Neuron (in vitro differentiated cells): Measurements from ENCODE around the gene FBXL5.

ENCODE experiments used
- H2AFZ ChIP-seq: one replicate; pipeline ENCODE4 v1.6.1; 2013; ENCODE audit warnings: low read depth, mild to moderate bottlenecking, inconsistent platforms, low read length, moderate library complexity
- H3K27me3 ChIP-seq: one replicate; pipeline ENCODE4 v1.6.1; 2013; ENCODE audit warnings: low read length; ENCODE audit not compliant: insufficient read depth
- H3K36me3 ChIP-seq: one replicate; pipeline ENCODE4 v1.6.1; 2013; ENCODE audit warnings: low read length; ENCODE audit not compliant: insufficient read depth
- H3K4me1 ChIP-seq: one replicate; pipeline ENCODE4 v1.6.1; 2013; ENCODE audit warnings: low read length; ENCODE audit not compliant: insufficient read depth
- H3K4me3 ChIP-seq: 2 replicates; pipeline ENCODE4 v1.5.1; 2013; ENCODE audit warnings: mild to moderate bottlenecking, low read length, moderate library complexity
- H3K9me3 ChIP-seq: one replicate; pipeline ENCODE4 v1.6.1; 2013; ENCODE audit warnings: low read length

The FBXL5 gene

DNA sequence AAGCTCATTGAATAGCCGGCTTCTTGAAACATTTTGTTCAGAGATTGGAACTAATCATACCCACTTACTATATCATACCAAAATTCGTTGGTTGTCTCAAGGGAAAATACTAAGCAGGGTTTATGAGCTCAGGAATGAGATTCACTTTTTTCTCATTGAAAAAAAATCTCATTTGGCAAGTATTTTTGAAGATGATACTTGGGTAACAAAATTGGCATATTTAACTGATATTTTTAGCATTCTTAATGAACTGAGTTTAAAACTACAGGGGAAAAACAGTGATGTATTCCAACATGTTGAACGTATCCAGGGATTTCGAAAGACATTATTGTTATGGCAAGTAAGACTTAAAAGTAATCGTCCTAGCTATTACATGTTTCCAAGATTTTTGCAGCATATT, 32.9 kb upstream of the FBXL5 start:
- Histone ChIP-seq H3K27me3 (no peaks in the 10 kb centered on the region), H3K36me3 (peaks cover 48% of the 10 kb centered on the region), H3K4me3 (no peak overlapping the region), H3K4me1 (peaks cover 35% of the 10 kb centered on the region), H3K9me3 (peaks cover 3% of the 10 kb centered on the region), H2AFZ (no peak overlapping the region)

DNA sequence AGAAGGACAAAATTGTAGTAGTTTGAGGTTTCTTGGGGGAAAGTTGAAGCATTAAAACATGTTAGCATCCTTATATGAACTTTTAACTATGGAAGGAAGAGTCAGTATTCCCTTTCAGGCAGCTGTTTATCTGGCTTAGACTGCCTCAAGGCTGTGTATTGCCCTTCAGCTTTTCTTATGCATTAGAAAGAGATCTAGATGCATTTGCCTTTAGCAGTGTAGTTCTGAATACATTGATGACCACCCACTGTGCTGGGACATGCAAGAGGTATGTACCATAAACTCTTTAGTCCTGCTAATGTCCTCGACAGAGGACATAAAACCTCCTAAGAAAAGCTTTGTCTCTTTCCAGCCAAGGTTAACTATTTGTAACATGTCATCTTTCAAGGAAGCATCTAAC, 29.3 kb upstream of the FBXL5 start:
- Histone ChIP-seq H3K4me1 (peaks cover 33% of the 10 kb centered on the region), H3K36me3 (peaks cover 51% of the 10 kb centered on the region), H3K4me3 (no peak overlapping the region), H3K27me3 (no peaks in the 10 kb centered on the region), H2AFZ (no peak overlapping the region), H3K9me3 (peaks cover 3% of the 10 kb centered on the region)

DNA sequence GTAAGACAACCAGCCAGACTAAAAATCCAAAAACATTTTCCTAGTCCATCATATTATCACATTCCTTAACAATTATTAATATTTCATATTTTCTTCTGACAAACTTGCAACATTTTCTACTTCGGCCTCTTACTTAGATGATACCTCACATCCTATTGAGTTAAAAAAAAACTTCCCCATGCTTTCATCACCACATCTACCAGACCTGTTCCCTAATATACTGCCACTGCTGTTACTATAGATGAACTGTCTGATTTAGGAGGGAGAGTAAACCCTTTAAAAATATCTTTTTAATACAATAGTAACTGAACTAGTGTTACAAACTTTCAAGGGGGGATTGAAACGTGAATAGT, 28.0 kb upstream of the FBXL5 start:
- H3K4me1 ChIP-seq = peaks cover 28% of the 10 kb centered on the region
- no peaks in the 10 kb centered on the region for H3K27me3 ChIP-seq
- H3K4me3 ChIP-seq = peak overlapping the region; percentile 78
- peaks cover 47% of the 10 kb centered on the region for H3K36me3 ChIP-seq
- no peak overlapping the region for H2AFZ ChIP-seq
- peaks cover 3% of the 10 kb centered on the region for H3K9me3 ChIP-seq

GRCh38 chr4:15682242-15683142, 27.3 kb upstream of the FBXL5 start:
- peak overlapping the region; percentile 78 for H3K4me3 ChIP-seq

DNA sequence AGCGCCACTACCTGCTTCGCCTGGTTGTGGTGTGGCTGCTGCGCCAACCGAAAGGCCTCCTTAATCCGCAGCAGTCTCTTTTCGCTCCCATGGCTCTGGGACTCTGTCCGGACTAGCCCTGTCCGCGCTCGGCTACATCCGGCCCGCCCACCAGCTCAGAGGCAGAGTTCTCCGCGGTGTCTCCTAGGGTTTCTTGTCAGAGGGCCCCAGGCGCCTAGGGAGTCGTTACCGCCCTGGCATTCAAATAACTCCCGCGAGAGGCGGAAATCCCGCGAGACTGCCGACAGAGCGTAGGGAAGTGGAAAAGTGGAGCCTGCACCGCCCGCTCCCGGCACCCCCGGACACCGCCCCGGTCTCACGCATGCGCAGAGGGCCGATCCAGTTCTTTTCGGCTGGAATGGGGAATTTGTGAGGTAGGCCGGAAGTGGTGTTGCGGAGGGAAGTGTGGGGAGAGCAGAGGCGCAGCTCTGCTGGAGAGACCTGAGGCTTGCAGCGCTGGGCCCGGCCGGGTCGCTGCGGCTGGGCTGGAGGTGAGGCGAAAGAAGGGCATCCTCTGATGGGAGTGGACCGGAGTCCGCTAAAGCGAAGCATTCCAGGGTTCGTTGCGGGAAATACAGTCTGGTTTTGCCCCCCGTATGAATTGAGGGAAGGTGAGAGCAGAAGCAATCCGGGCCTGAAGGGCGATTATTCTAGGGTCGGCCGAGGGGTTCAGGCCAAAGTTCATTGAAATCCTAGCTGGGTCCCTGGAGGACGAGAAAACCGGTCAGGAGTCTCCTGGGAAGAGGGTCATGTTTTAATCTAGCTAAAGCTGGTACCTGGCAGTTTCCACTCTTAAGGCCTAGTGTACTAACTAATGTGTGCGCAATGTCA, 26.4 kb upstream of the FBXL5 start, which contains the start of gene FAM200B:
Gene FAM200B, plus strand, starts transcription at position 456 of the 870 bp plus-strand sequence. CDS start 5,151 bp downstream, outside the sequence.
- Histone ChIP-seq H2AFZ (peak within 1 kb of the TSS; percentile 97), H3K36me3 (peaks cover 44% of the 10 kb centered on the region), H3K27me3 (no peaks in the 10 kb centered on the region), H3K4me1 (peaks cover 28% of the 10 kb centered on the region), H3K9me3 (peaks cover 3% of the 10 kb centered on the region), H3K4me3 (peak within 1 kb of the TSS; percentile 78)

More at GRCh38 chr4:15682242-15683142, 27.3 kb upstream of the FBXL5 start:
- Histone ChIP-seq H3K9me3 (peaks cover 3% of the 10 kb centered on the region), H3K27me3 (no peaks in the 10 kb centered on the region), H3K36me3 (peaks cover 46% of the 10 kb centered on the region), H3K4me1 (peaks cover 28% of the 10 kb centered on the region), H2AFZ (peak overlapping the region; percentile 63)

GRCh38 chr4:15681067-15681371, 25.9 kb upstream of the FBXL5 start:
- H3K36me3 ChIP-seq = peaks cover 38% of the 10 kb centered on the region
- peaks cover 3% of the 10 kb centered on the region for H3K9me3 ChIP-seq
- H3K4me1 ChIP-seq = peaks cover 28% of the 10 kb centered on the region
- no peaks in the 10 kb centered on the region for H3K27me3 ChIP-seq
- H3K4me3 ChIP-seq = peak overlapping the region; percentile 78
- H2AFZ ChIP-seq = peak overlapping the region; percentile 97

- H3K4me1 ChIP-seq = peaks cover 10% of the 10 kb centered on the region
- H3K4me3 ChIP-seq = no peak overlapping the region
- H3K27me3 ChIP-seq = no peaks in the 10 kb centered on the region
- H3K9me3 ChIP-seq = no peaks in the 10 kb centered on the region
- peaks cover 16% of the 10 kb centered on the region for H3K36me3 ChIP-seq
- H2AFZ ChIP-seq = no peak overlapping the region
Observed at GRCh38 chr4:15677507-15677988, 22.4 kb upstream of the FBXL5 start.

GRCh38 chr4:15676899-15677298, 21.7 kb upstream of the FBXL5 start:
- H3K4me3 ChIP-seq = no peak overlapping the region
- peaks cover 20% of the 10 kb centered on the region for H3K36me3 ChIP-seq

GRCh38 chr4:15676039-15676438, 20.9 kb upstream of the FBXL5 start:
- Histone ChIP-seq H3K4me3 (no peak overlapping the region), H2AFZ (no peak overlapping the region), H3K27me3 (no peaks in the 10 kb centered on the region), H3K4me1 (peaks cover 7% of the 10 kb centered on the region), H3K9me3 (peaks cover 2% of the 10 kb centered on the region), H3K36me3 (peaks cover 24% of the 10 kb centered on the region)

More at GRCh38 chr4:15676899-15677298, 21.7 kb upstream of the FBXL5 start:
- Histone ChIP-seq H3K9me3 (peaks cover 2% of the 10 kb centered on the region), H2AFZ (no peak overlapping the region), H3K27me3 (no peaks in the 10 kb centered on the region), H3K4me1 (peaks cover 7% of the 10 kb centered on the region)

DNA sequence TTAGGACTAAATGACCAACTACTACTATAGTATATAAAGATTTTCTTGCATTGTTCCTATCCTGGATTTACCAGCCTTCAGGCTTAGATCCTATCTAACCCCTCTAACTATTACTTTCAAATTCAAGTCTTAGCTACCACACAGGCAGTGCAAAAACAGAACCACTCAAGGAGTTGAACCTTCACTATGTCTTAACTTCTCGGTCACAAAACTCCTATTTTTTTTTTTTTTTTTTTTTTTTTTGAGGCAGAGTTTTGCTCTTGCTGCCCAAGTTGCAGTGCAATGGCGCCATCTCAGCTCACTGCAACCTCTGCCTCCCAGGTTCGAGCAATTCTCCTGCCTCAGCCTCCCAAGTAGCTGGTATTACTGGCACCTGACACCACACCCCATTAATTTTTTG, 20.2 kb upstream of the FBXL5 start:
- Histone ChIP-seq H3K4me1 (peaks cover 7% of the 10 kb centered on the region), H2AFZ (no peak overlapping the region), H3K27me3 (no peaks in the 10 kb centered on the region), H3K4me3 (no peak overlapping the region), H3K36me3 (peaks cover 24% of the 10 kb centered on the region), H3K9me3 (peaks cover 2% of the 10 kb centered on the region)

DNA sequence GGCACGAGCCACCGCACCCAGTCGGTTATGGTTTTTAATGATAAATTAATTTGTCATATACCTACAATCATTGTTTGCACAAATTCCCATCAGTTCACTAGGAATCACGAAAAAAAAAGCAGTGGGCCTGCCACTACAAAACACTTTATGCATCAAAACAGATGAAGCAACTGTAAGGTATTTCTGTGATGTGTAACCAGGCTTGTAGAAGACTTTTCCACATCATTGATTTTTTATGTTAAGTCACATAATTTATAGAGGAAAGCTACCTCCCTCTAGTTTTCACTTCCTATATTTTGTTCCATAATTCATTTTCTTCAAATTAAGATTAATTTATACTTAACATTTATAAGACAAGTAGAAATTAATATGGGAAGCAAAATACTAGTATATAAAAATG, 19.8 kb upstream of the FBXL5 start:
- Histone ChIP-seq H3K4me1 (peaks cover 4% of the 10 kb centered on the region), H3K4me3 (no peak overlapping the region), H3K27me3 (no peaks in the 10 kb centered on the region), H3K9me3 (peaks cover 2% of the 10 kb centered on the region), H2AFZ (no peak overlapping the region), H3K36me3 (peaks cover 23% of the 10 kb centered on the region)

DNA sequence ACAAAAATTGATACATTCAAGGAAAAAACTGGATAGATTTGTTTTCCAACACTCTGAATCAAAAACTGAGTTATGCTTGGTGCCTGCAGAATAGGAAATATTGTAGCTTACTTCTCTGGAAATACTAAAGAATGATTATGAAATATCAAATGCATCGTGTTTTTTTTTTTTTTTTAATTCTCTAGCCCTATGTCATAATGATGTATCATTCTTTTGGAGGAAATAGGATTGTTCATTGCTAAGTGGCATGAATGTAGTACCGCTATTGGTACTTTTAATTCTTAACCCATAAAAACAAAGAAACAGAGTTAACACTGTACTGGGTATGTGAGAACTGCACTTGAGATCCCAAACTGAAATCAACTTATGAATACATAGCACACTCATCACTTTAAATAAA, 18.9 kb upstream of the FBXL5 start:
- H3K9me3 ChIP-seq = peaks cover 2% of the 10 kb centered on the region
- no peak overlapping the region for H3K4me3 ChIP-seq
- peaks cover 20% of the 10 kb centered on the region for H3K36me3 ChIP-seq
- no peaks in the 10 kb centered on the region for H3K27me3 ChIP-seq
- H2AFZ ChIP-seq = no peak overlapping the region
- no peaks in the 10 kb centered on the region for H3K4me1 ChIP-seq

DNA sequence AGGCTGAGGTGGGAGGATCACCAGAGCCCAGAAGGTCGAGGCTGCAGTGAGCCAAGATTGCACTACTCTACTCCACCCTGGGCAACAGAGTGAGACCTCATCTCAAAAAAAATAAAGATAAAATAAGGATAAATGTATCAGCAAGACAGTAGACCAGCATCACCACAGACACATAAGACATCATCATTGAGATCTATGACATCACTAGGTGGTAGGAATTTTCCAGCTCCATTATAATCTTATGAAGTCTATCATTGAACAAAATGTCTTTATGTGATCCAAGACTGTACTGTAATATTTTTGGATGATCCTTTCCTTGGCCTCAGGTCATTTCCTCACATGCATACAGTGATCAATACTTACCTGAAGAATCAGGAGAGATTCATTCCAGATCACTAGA, 18.2 kb upstream of the FBXL5 start:
- Histone ChIP-seq H3K4me1 (no peaks in the 10 kb centered on the region), H3K27me3 (no peaks in the 10 kb centered on the region), H3K36me3 (peaks cover 21% of the 10 kb centered on the region), H3K9me3 (peaks cover 2% of the 10 kb centered on the region), H3K4me3 (no peak overlapping the region), H2AFZ (no peak overlapping the region)
